Endothelial cell of umbilical vein (primary cell): Measurements from ENCODE around the gene PTPRD. TPM values are rescaled to one million over a fixed set of nuclear protein-coding genes. Genes with fewer than 3 reads are reported as not detected.

ENCODE experiments used
- BruUV-seq: library from RNA; stranded (reverse); fragments of 400-500 nt; replicated peaks from 2 replicates; lab custom pipeline; 2021; lab: Mats Ljungman, UMichigan
- CTCF ChIA-PET: fragments of 300-600, 350-600 bp; sonication (Branson Sonifier 250); formaldehyde crosslinking; loops from one replicate; lab custom pipeline; 2021; ENCODE audit warnings: antibody characterized with exemption, inconsistent platforms; lab: Charles Lee
- POLR2A ChIA-PET: fragments of 300-600, 350-600 bp; sonication (Branson Sonifier 250); formaldehyde crosslinking; loops from one replicate; lab custom pipeline; 2021; ENCODE audit warnings: antibody characterized with exemption, inconsistent platforms; lab: Charles Lee
- DNase-seq: peaks from one replicate; pipeline ENCODE4 v3.0.0-alpha.2; 2011; ENCODE audit warnings: low read depth, low spot score
- FAIRE-seq: peaks from 2 replicates; lab custom pipeline; 2011; peaks lifted over from hg19 to GRCh38; lab: Jason Lieb, UNC
- H2AFZ ChIP-seq: 2 replicates; pipeline ENCODE4 v1.6.0; 2012; ENCODE audit warnings: low read depth, low read length, control low read depth, inconsistent platforms
- H3K27ac ChIP-seq: 2 replicates; pipeline ENCODE4 v1.5.1; 2011; ENCODE audit warnings: low read depth, mild to moderate bottlenecking, control low read depth, low read length, moderate library complexity; ENCODE audit not compliant: insufficient read depth
- H3K27me3 ChIP-seq, 2 experiments: 2 replicates each; pipeline versions ENCODE4 v1.6.0 to v1.6.1; 2011; ENCODE audit warnings: low read length in 2 of 2, mixed read lengths in 1 of 2; ENCODE audit not compliant: control insufficient read depth in 2 of 2, insufficient read depth in 2 of 2
- H3K36me3 ChIP-seq, 2 experiments: 2 replicates in 1 of 2; 3 replicates in 1 of 2; pipeline ENCODE4 v1.5.1; 2011; ENCODE audit warnings: low read length in 2 of 2, mild to moderate bottlenecking in 1 of 2, moderate library complexity in 1 of 2; ENCODE audit not compliant: control insufficient read depth in 2 of 2, insufficient read depth in 2 of 2; ENCODE audit errors: extremely low read depth in 1 of 2
- H3K4me1 ChIP-seq: 3 replicates; pipeline ENCODE4 v1.5.1; 2011; ENCODE audit warnings: mild to moderate bottlenecking, low read length; ENCODE audit not compliant: control insufficient read depth, insufficient read depth; ENCODE audit errors: extremely low read depth
- H3K4me2 ChIP-seq: 2 replicates; pipeline ENCODE4 v1.6.1; 2011; ENCODE audit warnings: low read length, control low read depth, mixed read lengths; ENCODE audit not compliant: insufficient read depth
- H3K4me3 ChIP-seq, 3 experiments: fragments of 200-600 bp in 1 of 3; sonication (generic), shearing (Covaris generic) in 1 of 3; replicated peaks in 1 of 3; 2 replicates each; pipeline ENCODE4 v1.5.1; 2011 to 2016; ENCODE audit warnings: control low read depth in 3 of 3, low read length in 3 of 3, mild to moderate bottlenecking in 2 of 3, inconsistent platforms in 1 of 3, low read depth in 1 of 3, moderate library complexity in 1 of 3; ENCODE audit not compliant: insufficient read depth in 1 of 3
- H3K79me2 ChIP-seq: 2 replicates; pipeline ENCODE4 v1.6.0; 2012; ENCODE audit warnings: low read length, inconsistent platforms; ENCODE audit not compliant: control insufficient read depth, insufficient read depth
- H3K9ac ChIP-seq: replicated peaks from 2 replicates; pipeline ENCODE3; 2011; ENCODE audit warnings: low read length, control low read depth; ENCODE audit not compliant: insufficient read depth; ENCODE audit errors: extremely low read depth
- H3K9me1 ChIP-seq: replicated peaks from 3 replicates; pipeline ENCODE4 v1.6.0; 2011; ENCODE audit warnings: mild to moderate bottlenecking, low read length; ENCODE audit not compliant: control insufficient read depth, insufficient read depth; ENCODE audit errors: extremely low read depth
- H3K9me3 ChIP-seq: replicated peaks from 2 replicates; pipeline ENCODE4 v1.5.1; 2012; ENCODE audit warnings: low read length, inconsistent platforms; ENCODE audit not compliant: control insufficient read depth, insufficient read depth
- H4K20me1 ChIP-seq: replicated peaks from 2 replicates; pipeline ENCODE3; 2011; ENCODE audit warnings: mild to moderate bottlenecking, low read length; ENCODE audit not compliant: control insufficient read depth, insufficient read depth; ENCODE audit errors: extremely low read depth
- EZH2 ChIP-seq: IDR thresholded peaks from 2 replicates; pipeline ENCODE4 v1.6.1; 2012; ENCODE audit warnings: borderline replicate concordance, low read depth, mild to moderate bottlenecking, moderate library complexity, low read length, inconsistent platforms; ENCODE audit not compliant: severe bottlenecking
- FOS ChIP-seq: IDR thresholded peaks from 2 replicates; pipeline ENCODE4 v1.6.1; 2011; ENCODE audit warnings: mild to moderate bottlenecking, low read length, moderate library complexity, borderline replicate concordance; ENCODE audit not compliant: insufficient read depth
- GATA2 ChIP-seq: IDR thresholded peaks from 2 replicates; pipeline ENCODE4 v1.7.0; 2011; ENCODE audit warnings: low read depth, mild to moderate bottlenecking, moderate library complexity, mixed read lengths, low read length; ENCODE audit not compliant: insufficient read length, insufficient read depth
- JUN ChIP-seq: IDR thresholded peaks from 2 replicates; pipeline ENCODE4 v1.6.1; 2011; ENCODE audit warnings: borderline replicate concordance, low read depth; ENCODE audit not compliant: insufficient read length, insufficient read depth
- MYC ChIP-seq: IDR thresholded peaks from one replicate; pipeline ENCODE4 v1.6.1; 2011; ENCODE audit warnings: mild to moderate bottlenecking, low read depth, low read length
- POLR2A ChIP-seq: IDR thresholded peaks from 2 replicates; pipeline ENCODE4 v1.6.1; 2012; ENCODE audit warnings: low read depth, mild to moderate bottlenecking, control low read depth, low read length
- POLR2AphosphoS5 ChIP-seq: IDR thresholded peaks from 2 replicates; pipeline ENCODE4 v1.6.1; 2012; ENCODE audit warnings: low read depth, mild to moderate bottlenecking, control low read depth, low read length, moderate library complexity; ENCODE audit not compliant: insufficient read depth
- dilution Hi-C: fragments of 300-500 bp; cut with MboI; formaldehyde crosslinking; loops from one replicate; pipeline ENCODE4 v1.15.0; 2019; ENCODE audit warnings: low sequenced_read_pairs; ENCODE audit not compliant: extremely low pct_ligation_motif_present
- intact Hi-C: fragments of 100-400 bp; cut with micrococcal nuclease; formaldehyde crosslinking; loops from one replicate; pipeline ENCODE4 v1.10.0; 2022
- polyA plus RNA-seq, 4 experiments: library from polyadenylated mRNA; depleted of rRNA in 3 of 4; stranded (reverse) in 3 of 4; unstranded in 1 of 4; fragments of >200 nt; gene quantifications; 2 replicates each; pipeline versions ENCODE4 v1.2.1 to v1.2.3, GENCODE V29; 2011 to 2012; ENCODE audit warnings: missing spikeins in 1 of 4
- total RNA-seq: library from RNA; stranded (reverse); gene quantifications from 2 replicates; pipeline ENCODE4 v1.2.3, GENCODE V29; 2021
- TF ChIP-seq, protein P1 (sequence below): IDR thresholded peaks from 2 replicates; pipeline ENCODE4 v1.6.1; 2011; ENCODE audit not compliant: insufficient read depth, insufficient read length
- TF ChIP-seq, protein P2 (sequence below), 2 donors: IDR thresholded peaks; 1 replicate in 1 of 2; 2 replicates in 1 of 2; pipeline ENCODE4 v1.5.1; 2011; ENCODE audit warnings: low read length in 2 of 2, mild to moderate bottlenecking in 2 of 2, moderate library complexity in 2 of 2, control low read depth in 1 of 2, inconsistent platforms in 1 of 2, low read depth in 1 of 2; ENCODE audit not compliant: insufficient read depth in 1 of 2; ENCODE audit errors: extremely low read depth in 1 of 2

PTPRD gene
- total and polyA plus RNA-seq, 2 donors (not counting 3 experiments of a cell fraction or from before 2014, with no cell fraction given): 5.5 to 5.7 TPM

DNA sequence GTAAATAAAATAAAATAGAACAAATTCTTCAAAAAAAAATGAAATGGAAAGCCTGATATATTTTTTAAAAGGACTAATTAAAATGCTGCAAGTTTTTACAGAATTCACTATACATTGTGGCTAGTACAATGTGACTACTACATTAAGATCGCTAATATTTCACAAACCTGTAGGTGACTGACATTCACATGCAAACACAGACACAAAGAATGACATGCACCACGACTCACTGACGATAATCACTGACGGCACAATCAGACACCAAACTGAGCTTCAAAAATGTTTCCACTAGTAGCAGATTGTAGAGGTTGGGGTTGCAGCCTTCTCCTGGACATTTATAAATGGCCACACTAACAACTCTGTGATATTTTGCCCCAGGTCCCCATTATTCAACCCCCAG lies 2175.5 kb downstream of the PTPRD start:
- no peak overlapping the region for H3K9ac ChIP-seq
- TF ChIP-seq MYC (no peak), POLR2AphosphoS5 (no peak), JUN (no peak), GATA2 (no peak)
- TF ChIP-seq, protein P1, sequence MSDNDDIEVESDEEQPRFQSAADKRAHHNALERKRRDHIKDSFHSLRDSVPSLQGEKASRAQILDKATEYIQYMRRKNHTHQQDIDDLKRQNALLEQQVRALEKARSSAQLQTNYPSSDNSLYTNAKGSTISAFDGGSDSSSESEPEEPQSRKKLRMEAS: no peak
- ChIA-PET CTCF (no interaction called here), POLR2A (no interaction called here)
- no peaks in the 10 kb centered on the region for H3K9me1 ChIP-seq
- no TSS peak for BruUV-seq
- H3K79me2 ChIP-seq: no peaks in the 10 kb centered on the region
- H3K4me2 ChIP-seq: no peak overlapping the region
- intact Hi-C loops: no loop called here
- no peak overlapping the region for H3K27ac ChIP-seq
- H3K4me3 ChIP-seq: no peak overlapping the region
- H3K27me3 ChIP-seq: no peaks in the 10 kb centered on the region
- DNase-seq: no peak
- H3K36me3 ChIP-seq: no peaks in the 10 kb centered on the region
- peaks cover 5% of the 10 kb centered on the region for H3K4me1 ChIP-seq
- no peaks in the 10 kb centered on the region for H4K20me1 ChIP-seq
- H2AFZ ChIP-seq: no peak overlapping the region
- no peaks in the 10 kb centered on the region for H3K9me3 ChIP-seq
- dilution Hi-C loops: no loop called here
- FAIRE-seq: no peak

DNA sequence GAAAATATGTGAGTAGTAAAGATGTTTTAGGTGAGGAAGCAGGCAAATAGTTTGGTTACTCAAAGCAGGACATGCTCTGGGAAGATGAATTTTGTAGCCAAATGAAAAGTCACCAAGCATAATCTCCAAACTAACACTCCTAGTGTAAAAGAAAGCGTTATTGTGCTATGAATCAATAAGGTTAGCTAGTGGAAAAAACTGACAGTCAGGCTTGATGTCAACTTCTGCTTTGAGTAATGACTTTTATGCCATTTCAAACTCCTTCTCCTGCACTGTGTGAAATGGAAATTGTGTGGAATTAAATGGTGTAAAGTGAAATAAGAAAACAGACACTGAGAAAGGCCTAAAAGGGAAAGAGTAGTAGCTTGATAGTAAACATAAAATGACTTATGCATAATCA lies 2176.0 kb downstream of the PTPRD start:
- dilution Hi-C loops (no loop called here), intact Hi-C loops (no loop called here)
- no peaks in the 10 kb centered on the region for H3K79me2 ChIP-seq
- no peak overlapping the region for H2AFZ ChIP-seq
- no peaks in the 10 kb centered on the region for H3K9me3 ChIP-seq
- H3K9me1 ChIP-seq: no peaks in the 10 kb centered on the region
- no peak overlapping the region for H3K9ac ChIP-seq
- no peaks in the 10 kb centered on the region for H3K36me3 ChIP-seq
- CTCF ChIA-PET: no interaction called here
- BruUV-seq: no TSS peak
- no peaks in the 10 kb centered on the region for H3K27me3 ChIP-seq
- H4K20me1 ChIP-seq: no peaks in the 10 kb centered on the region
- H3K27ac ChIP-seq: no peak overlapping the region
- no peak overlapping the region for H3K4me2 ChIP-seq
- peaks cover 9% of the 10 kb centered on the region for H3K4me1 ChIP-seq
- TF ChIP-seq FOS: no peak
- no peak for TF ChIP-seq MYC
- no peak for TF ChIP-seq GATA2
- TF ChIP-seq, protein P2, sequence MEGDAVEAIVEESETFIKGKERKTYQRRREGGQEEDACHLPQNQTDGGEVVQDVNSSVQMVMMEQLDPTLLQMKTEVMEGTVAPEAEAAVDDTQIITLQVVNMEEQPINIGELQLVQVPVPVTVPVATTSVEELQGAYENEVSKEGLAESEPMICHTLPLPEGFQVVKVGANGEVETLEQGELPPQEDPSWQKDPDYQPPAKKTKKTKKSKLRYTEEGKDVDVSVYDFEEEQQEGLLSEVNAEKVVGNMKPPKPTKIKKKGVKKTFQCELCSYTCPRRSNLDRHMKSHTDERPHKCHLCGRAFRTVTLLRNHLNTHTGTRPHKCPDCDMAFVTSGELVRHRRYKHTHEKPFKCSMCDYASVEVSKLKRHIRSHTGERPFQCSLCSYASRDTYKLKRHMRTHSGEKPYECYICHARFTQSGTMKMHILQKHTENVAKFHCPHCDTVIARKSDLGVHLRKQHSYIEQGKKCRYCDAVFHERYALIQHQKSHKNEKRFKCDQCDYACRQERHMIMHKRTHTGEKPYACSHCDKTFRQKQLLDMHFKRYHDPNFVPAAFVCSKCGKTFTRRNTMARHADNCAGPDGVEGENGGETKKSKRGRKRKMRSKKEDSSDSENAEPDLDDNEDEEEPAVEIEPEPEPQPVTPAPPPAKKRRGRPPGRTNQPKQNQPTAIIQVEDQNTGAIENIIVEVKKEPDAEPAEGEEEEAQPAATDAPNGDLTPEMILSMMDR (IDR thresholded peaks at IDR 0.05; ENCODE audit: extremely low read depth in 1 of 2, insufficient read depth in 1 of 2, low read depth in 1 of 2, low read length in 2 of 2): no peak
- no peak for TF ChIP-seq EZH2
- TF ChIP-seq JUN: no peak
- no peak for TF ChIP-seq POLR2AphosphoS5
- TF ChIP-seq, protein P1: no peak
- TF ChIP-seq POLR2A: no peak
- no peak overlapping the region for H3K4me3 ChIP-seq
- FAIRE-seq (no peak), DNase-seq (no peak)
- POLR2A ChIA-PET: no interaction called here
